NCI-H82 (cell line): ENCODE data around the gene NPFF.

Experiments used
- DNase-seq: peaks from one replicate; lab custom pipeline; 2025; lab: John Stamatoyannopoulos, UW

NPFF gene

GRCh38 chr12:53513712-53514410 is 6.6 kb upstream of the NPFF start:
- no peak for DNase-seq

- no peak for DNase-seq
These were observed 3.0 kb upstream of the NPFF start for GRCh38 chr12:53510181-53510812.

GRCh38 chr12:53508534-53509170 is 1.4 kb upstream of the NPFF start:
- peak; percentile 96 for DNase-seq

GRCh38 chr12:53507603-53507885 is 260 bp upstream of the NPFF start:
- DNase-seq = peak; percentile 57

- no peak for DNase-seq
These were observed 866 bp downstream of the NPFF start for GRCh38 chr12:53506450-53506785.

GRCh38 chr12:53505555-53506449 is 1.5 kb downstream of the NPFF start:
- DNase-seq = no peak

- no peak for DNase-seq
These were observed 2.2 kb downstream of the NPFF start for GRCh38 chr12:53505086-53505485.

- DNase-seq = no peak
These were observed 3.0 kb downstream of the NPFF start for GRCh38 chr12:53504004-53504920.

GRCh38 chr12:53502983-53503728 is 4.1 kb downstream of the NPFF start:
- no peak for DNase-seq

GRCh38 chr12:53502331-53502730 is 5.0 kb downstream of the NPFF start:
- no peak for DNase-seq

GRCh38 chr12:53501615-53502181 is 5.6 kb downstream of the NPFF start:
- DNase-seq = no peak

GRCh38 chr12:53500776-53501614 is 6.3 kb downstream of the NPFF start, which contains the start of gene TARBP2:
Gene TARBP2 (plus strand): TSS chr12:53501283. CDS start chr12:53501409, 126 bp downstream.
- DNase-seq = peak; percentile 100

- no peak for DNase-seq
These were observed 7.0 kb downstream of the NPFF start for GRCh38 chr12:53500142-53500775.

- peak; percentile 71 for DNase-seq
These were observed 7.8 kb downstream of the NPFF start, which contains the start of gene MAP3K12 for GRCh38 chr12:53499266-53500141. Gene MAP3K12 (minus strand): TSS chr12:53499458. CDS start chr12:53487391, 12,067 bp downstream.

GRCh38 chr12:53498235-53498630 is 9.1 kb downstream of the NPFF start:
- no peak for DNase-seq

GRCh38 chr12:53497461-53497860 is 9.8 kb downstream of the NPFF start:
- DNase-seq = no peak

- DNase-seq = no peak
These were observed 10.6 kb downstream of the NPFF start for GRCh38 chr12:53496752-53497032.
